ENCODE results near the gene PLS3. TPM values are rescaled to one million over a fixed set of nuclear protein-coding genes. Genes with fewer than 3 reads are reported as not detected.

PLS3 gene
- total RNA-seq, 1 experiment from 2014 or later = 147 TPM

GRCh38 chrX:115561605-115562479 lies 868 bp downstream of the PLS3 start:
- POLR2A ChIA-PET = interaction anchor here (0.7 to 7.5 kb wide), 12 partner anchors 19 to 1330 kb away, joined by 3 to 160 read pairs (median 5); no protein-coding TSS in a partner anchor
- H3K4me1 Mint-ChIP-seq (ENCODE audit: insufficient read depth, unreplicated experiment) = no peaks in the 10 kb centered on the region
- peaks cover 36% of the 10 kb centered on the region for H3K27me3 Mint-ChIP-seq (ENCODE audit: insufficient read depth, unreplicated experiment)
- peaks cover 14% of the 10 kb centered on the region for H3K36me3 Mint-ChIP-seq (ENCODE audit: insufficient read depth, unreplicated experiment)
- CTCF ChIA-PET = interaction anchor here (1.0 to 1.4 kb wide), 4 partner anchors 26 to 237 kb away, joined by 3 to 7 read pairs (median 5); no protein-coding TSS in a partner anchor
- H3K27ac Mint-ChIP-seq (ENCODE audit: low read depth, unreplicated experiment) = peak overlapping the region; percentile 93
- no peak for TF ChIP-seq CTCF (IDR thresholded peaks at IDR 0.05; ENCODE audit: unreplicated experiment)
- peak; percentile 42 for DNase-seq (ENCODE audit: unreplicated experiment)
- H3K9me3 Mint-ChIP-seq (ENCODE audit: unreplicated experiment) = no peaks in the 10 kb centered on the region
- intact Hi-C loops (cut with micrococcal nuclease) = loop anchor here (1.0 to 5.0 kb wide), 4 partner anchors 31 to 230 kb away; no protein-coding TSS in a partner anchor
- peak overlapping the region; percentile 84 for H3K4me3 Mint-ChIP-seq (ENCODE audit: unreplicated experiment)
- BruUV-seq (replicated peaks) = TSS peak; percentile 46

GRCh38 chrX:115562480-115562847 lies 1.5 kb downstream of the PLS3 start:
- ChIA-PET POLR2A (interaction anchor here (0.9 to 7.5 kb wide), 8 partner anchors 19 to 232 kb away, joined by 3 to 160 read pairs (median 8); no protein-coding TSS in a partner anchor), CTCF (interaction anchor here (0.7 to 1.4 kb wide), 6 partner anchors 12 to 218 kb away, joined by 3 to 7 read pairs (median 3); no protein-coding TSS in a partner anchor)
- Mint-ChIP-seq H3K36me3 (ENCODE audit: insufficient read depth, unreplicated experiment) (peaks cover 15% of the 10 kb centered on the region), H3K4me3 (ENCODE audit: unreplicated experiment) (peak overlapping the region; percentile 84), H3K4me1 (ENCODE audit: insufficient read depth, unreplicated experiment) (no peaks in the 10 kb centered on the region), H3K27ac (ENCODE audit: low read depth, unreplicated experiment) (peak overlapping the region; percentile 93), H3K9me3 (ENCODE audit: unreplicated experiment) (no peaks in the 10 kb centered on the region), H3K27me3 (ENCODE audit: insufficient read depth, unreplicated experiment) (peaks cover 37% of the 10 kb centered on the region)
- DNase-seq (ENCODE audit: unreplicated experiment) = peak; percentile 32
- TF ChIP-seq CTCF (IDR thresholded peaks at IDR 0.05; ENCODE audit: unreplicated experiment) = no peak
- BruUV-seq (replicated peaks) = no TSS peak
- intact Hi-C loops (cut with micrococcal nuclease) = loop anchor here (5.0 kb wide), 2 partner anchors 80 to 230 kb away; no protein-coding TSS in a partner anchor

- ChIA-PET CTCF (interaction anchor here (0.6 to 1.0 kb wide), 3 partner anchors 30 to 232 kb away, joined by 3 to 4 read pairs (median 3); no protein-coding TSS in a partner anchor), POLR2A (interaction anchor here (1.0 to 7.5 kb wide), 7 partner anchors 8 to 233 kb away, joined by 3 to 160 read pairs (median 11); no protein-coding TSS in a partner anchor)
- Mint-ChIP-seq H3K4me1 (ENCODE audit: insufficient read depth, unreplicated experiment) (no peaks in the 10 kb centered on the region), H3K9me3 (ENCODE audit: unreplicated experiment) (no peaks in the 10 kb centered on the region), H3K27me3 (ENCODE audit: insufficient read depth, unreplicated experiment) (peaks cover 36% of the 10 kb centered on the region), H3K4me3 (ENCODE audit: unreplicated experiment) (peak overlapping the region; percentile 84), H3K36me3 (ENCODE audit: insufficient read depth, unreplicated experiment) (peaks cover 19% of the 10 kb centered on the region), H3K27ac (ENCODE audit: low read depth, unreplicated experiment) (no peak overlapping the region)
- no peak for TF ChIP-seq CTCF (IDR thresholded peaks at IDR 0.05; ENCODE audit: unreplicated experiment)
- BruUV-seq (replicated peaks) = no TSS peak
- intact Hi-C loops (cut with micrococcal nuclease) = loop anchor here (5.0 kb wide), 2 partner anchors 79 to 231 kb away; no protein-coding TSS in a partner anchor
- DNase-seq (ENCODE audit: unreplicated experiment) = no peak
Observed at GRCh38 chrX:115563633-115564162, 2.7 kb downstream of the PLS3 start.
